Measurements from ENCODE around the gene RAB37.

- TF ChIP-seq, protein P1, sequence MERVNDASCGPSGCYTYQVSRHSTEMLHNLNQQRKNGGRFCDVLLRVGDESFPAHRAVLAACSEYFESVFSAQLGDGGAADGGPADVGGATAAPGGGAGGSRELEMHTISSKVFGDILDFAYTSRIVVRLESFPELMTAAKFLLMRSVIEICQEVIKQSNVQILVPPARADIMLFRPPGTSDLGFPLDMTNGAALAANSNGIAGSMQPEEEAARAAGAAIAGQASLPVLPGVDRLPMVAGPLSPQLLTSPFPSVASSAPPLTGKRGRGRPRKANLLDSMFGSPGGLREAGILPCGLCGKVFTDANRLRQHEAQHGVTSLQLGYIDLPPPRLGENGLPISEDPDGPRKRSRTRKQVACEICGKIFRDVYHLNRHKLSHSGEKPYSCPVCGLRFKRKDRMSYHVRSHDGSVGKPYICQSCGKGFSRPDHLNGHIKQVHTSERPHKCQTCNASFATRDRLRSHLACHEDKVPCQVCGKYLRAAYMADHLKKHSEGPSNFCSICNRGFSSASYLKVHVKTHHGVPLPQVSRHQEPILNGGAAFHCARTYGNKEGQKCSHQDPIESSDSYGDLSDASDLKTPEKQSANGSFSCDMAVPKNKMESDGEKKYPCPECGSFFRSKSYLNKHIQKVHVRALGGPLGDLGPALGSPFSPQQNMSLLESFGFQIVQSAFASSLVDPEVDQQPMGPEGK (CRISPR knock-in tag; IDR thresholded peaks at IDR 0.05; ENCODE audit: borderline replicate concordance) = no peak
- no peak for TF ChIP-seq RARB (CRISPR knock-in tag; IDR thresholded peaks at IDR 0.05)
- TF ChIP-seq ZFP3 (CRISPR knock-in tag; IDR thresholded peaks at IDR 0.05) = no peak
- TF ChIP-seq ARNTL (CRISPR knock-in tag; IDR thresholded peaks at IDR 0.05; ENCODE audit: borderline replicate concordance, low read depth) = no peak
- no peak for TF ChIP-seq CREB5 (CRISPR knock-in tag; IDR thresholded peaks at IDR 0.05; ENCODE audit: low read depth)
- TF ChIP-seq TOX (CRISPR knock-in tag; IDR thresholded peaks at IDR 0.05; ENCODE audit: borderline replicate concordance) = no peak
- TF ChIP-seq ZC3H10 (CRISPR knock-in tag; IDR thresholded peaks at IDR 0.05) = no peak
- TF ChIP-seq BACH2 (CRISPR knock-in tag; IDR thresholded peaks at IDR 0.05; ENCODE audit: borderline replicate concordance) = no peak
- TF ChIP-seq POU6F1 (CRISPR knock-in tag; IDR thresholded peaks at IDR 0.05; ENCODE audit: borderline replicate concordance, low read depth) = no peak
- TF ChIP-seq ZNF70 (CRISPR knock-in tag; IDR thresholded peaks at IDR 0.05) = no peak
Observed at GRCh38 chr17:74746376-74746775, 9.3 kb downstream of the RAB37 start.
